KMS-11 (cell line): ENCODE data around the gene COQ9.
A peak's percentile ranks its signal among the peaks of the same experiment; 100 is the strongest.

ENCODE experiments used
- H2AFZ ChIP-seq: fragments of 200-600 bp; sonication (generic); 2 replicates; pipeline ENCODE4 v1.6.1; 2016; ENCODE audit warnings: antibody characterized with exemption, mixed run types, low read depth
- H3K27ac ChIP-seq: fragments of 200-600 bp; sonication (generic); 2 replicates; pipeline ENCODE4 v1.6.1; 2016; ENCODE audit warnings: mild to moderate bottlenecking, mixed run types
- H3K27me3 ChIP-seq: fragments of 200-600 bp; sonication (generic); 2 replicates; pipeline ENCODE4 v1.6.1; 2017; ENCODE audit warnings: mild to moderate bottlenecking, low read depth, mixed run types, moderate library complexity; ENCODE audit not compliant: insufficient read depth
- H3K36me3 ChIP-seq: fragments of 200-600 bp; sonication (generic); 2 replicates; pipeline ENCODE4 v1.6.1; 2017; ENCODE audit warnings: mild to moderate bottlenecking, mixed run types; ENCODE audit not compliant: insufficient read depth
- H3K4me1 ChIP-seq: fragments of 200-600 bp; sonication (generic); 2 replicates; pipeline ENCODE4 v1.6.1; 2016; ENCODE audit warnings: mild to moderate bottlenecking, low read depth, mixed run types; ENCODE audit not compliant: poor library complexity, severe bottlenecking
- H3K4me2 ChIP-seq: fragments of 200-600 bp; sonication (generic); 2 replicates; pipeline ENCODE4 v1.7.0; 2016; ENCODE audit warnings: mild to moderate bottlenecking, mixed run types
- H3K4me3 ChIP-seq: fragments of 200-600 bp; sonication (generic); IDR thresholded peaks from 2 replicates; pipeline ENCODE4 v1.6.1; 2017; ENCODE audit warnings: low read depth, low read length, mixed read lengths; ENCODE audit not compliant: insufficient read depth
- H3K79me2 ChIP-seq: fragments of 200-600 bp; sonication (generic); 2 replicates; pipeline ENCODE4 v1.6.1; 2016; ENCODE audit warnings: low read depth, mixed run types; ENCODE audit not compliant: insufficient read depth
- H3K9ac ChIP-seq: fragments of 200-600 bp; sonication (generic); 2 replicates; pipeline ENCODE4 v1.6.1; 2016; ENCODE audit warnings: mild to moderate bottlenecking, mixed run types
- H4K20me1 ChIP-seq: fragments of 200-600 bp; sonication (generic); 2 replicates; pipeline ENCODE4 v1.6.1; 2016; ENCODE audit warnings: mild to moderate bottlenecking, mixed run types; ENCODE audit not compliant: insufficient read depth
- CTCF ChIP-seq: fragments of 200-600 bp; sonication (generic); conservative IDR thresholded peaks from 2 replicates; pipeline ENCODE4 v1.6.1; 2017; ENCODE audit warnings: low read depth, mild to moderate bottlenecking, antibody characterized with exemption, low read length, moderate library complexity, mixed read lengths

The COQ9 gene

GRCh38 chr16:57482845-57483545, 35.7 kb downstream of the COQ9 start:
- peaks cover 18% of the 10 kb centered on the region for H3K4me1 ChIP-seq

GRCh38 chr16:57483725-57484514, 36.6 kb downstream of the COQ9 start:
- H3K9ac ChIP-seq, result no peak overlapping the region
- H3K4me1 ChIP-seq, result peaks cover 27% of the 10 kb centered on the region
- H4K20me1 ChIP-seq, result no peaks in the 10 kb centered on the region
- H3K27me3 ChIP-seq, result no peaks in the 10 kb centered on the region
- TF ChIP-seq CTCF, result no peak
- no peak overlapping the region for H3K4me2 ChIP-seq
- H3K4me3 ChIP-seq, result no peak overlapping the region
- no peak overlapping the region for H2AFZ ChIP-seq
- no peaks in the 10 kb centered on the region for H3K79me2 ChIP-seq
- H3K36me3 ChIP-seq, result no peaks in the 10 kb centered on the region
- H3K27ac ChIP-seq, result no peak overlapping the region

More at GRCh38 chr16:57482845-57483545, 35.7 kb downstream of the COQ9 start:
- no peaks in the 10 kb centered on the region for H3K79me2 ChIP-seq
- no peak overlapping the region for H3K9ac ChIP-seq
- H3K27ac ChIP-seq, result no peak overlapping the region
- no peak overlapping the region for H3K4me2 ChIP-seq
- no peak for TF ChIP-seq CTCF
- no peaks in the 10 kb centered on the region for H4K20me1 ChIP-seq
- H3K27me3 ChIP-seq, result no peaks in the 10 kb centered on the region
- no peak overlapping the region for H2AFZ ChIP-seq
- H3K4me3 ChIP-seq, result no peak overlapping the region
- no peaks in the 10 kb centered on the region for H3K36me3 ChIP-seq

GRCh38 chr16:57484515-57485005, 37.3 kb downstream of the COQ9 start:
- Histone ChIP-seq H3K9ac (no peak overlapping the region), H3K27me3 (no peaks in the 10 kb centered on the region), H3K4me2 (no peak overlapping the region), H3K4me3 (no peak overlapping the region), H2AFZ (no peak overlapping the region), H3K4me1 (peaks cover 34% of the 10 kb centered on the region), H3K36me3 (no peaks in the 10 kb centered on the region), H3K79me2 (no peaks in the 10 kb centered on the region), H4K20me1 (no peaks in the 10 kb centered on the region), H3K27ac (no peak overlapping the region)
- TF ChIP-seq CTCF, result no peak

- TF ChIP-seq CTCF, result no peak
- H3K27me3 ChIP-seq, result no peaks in the 10 kb centered on the region
- peak overlapping the region; percentile 94 for H3K4me2 ChIP-seq
- H3K4me1 ChIP-seq, result peaks cover 41% of the 10 kb centered on the region
- H3K27ac ChIP-seq, result no peak overlapping the region
- peak overlapping the region; percentile 18; the same call in 1 of the 2 replicates for H3K9ac ChIP-seq
- H2AFZ ChIP-seq, result peak overlapping the region; percentile 81
- no peaks in the 10 kb centered on the region for H3K79me2 ChIP-seq
- H4K20me1 ChIP-seq, result no peaks in the 10 kb centered on the region
- H3K4me3 ChIP-seq, result no peak overlapping the region
- H3K36me3 ChIP-seq, result no peaks in the 10 kb centered on the region
Measured at GRCh38 chr16:57485091-57485915, 38.0 kb downstream of the COQ9 start.
